B cell (primary cell): ENCODE data around the gene RALA. TPM values are rescaled to one million over a fixed set of nuclear protein-coding genes. Genes with fewer than 3 reads are reported as not detected.

ENCODE experiments used
- ATAC-seq: fragments of 200-7000 bp; cut with Tn5 transposase; one replicate; pipeline ENCODE4 v1.10.0; 2021; ENCODE audit warnings: low read depth, mild to moderate bottlenecking, moderate number of reproducible peaks, moderate library complexity
- CTCF ChIA-PET: fragments of 350-600 bp; sonication (Branson Sonifier 250); formaldehyde crosslinking; loops from one replicate; lab custom pipeline; 2021; ENCODE audit warnings: antibody characterized with exemption, inconsistent platforms; lab: Charles Lee
- POLR2A ChIA-PET: fragments of 350-600 bp; sonication (Branson Sonifier 250); formaldehyde crosslinking; loops from one replicate; lab custom pipeline; 2021; ENCODE audit warnings: antibody characterized with exemption; lab: Charles Lee
- DNase-seq: peaks from one replicate; pipeline ENCODE4 v3.0.0; 2013
- H2AFZ ChIP-seq: 2 replicates; pipeline ENCODE4 v1.6.1; 2012; ENCODE audit warnings: mild to moderate bottlenecking, low read depth, low read length; ENCODE audit not compliant: insufficient read depth, poor library complexity, severe bottlenecking
- H3K27ac ChIP-seq, 2 donors: 1 replicate in 1 of 2; 2 replicates in 1 of 2; pipeline ENCODE4 v1.5.1; 2012 to 2013; ENCODE audit warnings: low read length in 2 of 2, mild to moderate bottlenecking in 2 of 2, moderate library complexity in 1 of 2
- H3K27me3 ChIP-seq, 4 experiments: fragments of 200-600 bp in 1 of 4; sonication (generic) in 1 of 4; replicated peaks in 1 of 4; 1 replicate in 2 of 4; 2 replicates in 2 of 4; pipeline versions ENCODE4 v1.6.1 to v1.7.0; 2013 to 2016; ENCODE audit warnings: low read length in 3 of 4, mild to moderate bottlenecking in 2 of 4, mixed read lengths in 1 of 4, moderate library complexity in 1 of 4; ENCODE audit not compliant: insufficient read depth in 4 of 4, control insufficient read depth in 3 of 4; ENCODE audit errors: control extremely low read depth in 1 of 4
- H3K36me3 ChIP-seq, 2 experiments: replicated peaks in 1 of 2; 1 replicate in 1 of 2; 2 replicates in 1 of 2; pipeline versions ENCODE4 v1.6.1 to v1.7.1; 2013; ENCODE audit warnings: low read length in 1 of 2; ENCODE audit not compliant: insufficient read depth in 2 of 2, control insufficient read depth in 1 of 2; ENCODE audit errors: control extremely low read depth in 1 of 2, extremely low read depth in 1 of 2
- H3K4me1 ChIP-seq, 2 donors: fragments of 200-600 bp in 1 of 2; sonication (generic) in 1 of 2; 1 replicate in 1 of 2; 2 replicates in 1 of 2; pipeline versions ENCODE4 v1.5.1 to v1.6.1; 2013 to 2017; ENCODE audit warnings: low read length in 2 of 2; ENCODE audit not compliant: control insufficient read depth in 2 of 2, insufficient read depth in 2 of 2
- H3K4me2 ChIP-seq: replicated peaks from 2 replicates; pipeline ENCODE3; 2012; ENCODE audit warnings: mild to moderate bottlenecking, low read depth, low read length; ENCODE audit not compliant: poor library complexity, severe bottlenecking
- H3K4me3 ChIP-seq, 5 experiments: fragments of 200-600 bp in 1 of 5; sonication (generic) in 1 of 5; 1 replicate in 3 of 5; 2 replicates in 2 of 5; pipeline versions ENCODE4 v1.5.1 to v1.7.0; 2011 to 2016; ENCODE audit warnings: low read length in 4 of 5, mild to moderate bottlenecking in 4 of 5, low read depth in 2 of 5, control low read depth in 1 of 5, moderate library complexity in 1 of 5; ENCODE audit not compliant: insufficient read depth in 1 of 5; ENCODE audit errors: control extremely low read depth in 1 of 5, extremely low read depth in 1 of 5
- H3K79me2 ChIP-seq: fragments of 200-600 bp; sonication (generic); one replicate; pipeline ENCODE4 v1.6.0; 2016; ENCODE audit warnings: low read length; ENCODE audit not compliant: control insufficient read depth, insufficient read depth
- H3K9ac ChIP-seq: fragments of 200-600 bp; sonication (generic); 2 replicates; pipeline ENCODE4 v1.6.1; 2017; ENCODE audit warnings: mild to moderate bottlenecking, low read length, moderate library complexity
- H3K9me3 ChIP-seq, 3 donors: one replicate each; pipeline versions ENCODE4 v1.6.1 to v1.7.1; 2013; ENCODE audit warnings: low read length in 2 of 3; ENCODE audit not compliant: control insufficient read depth in 2 of 3, insufficient read depth in 1 of 3; ENCODE audit errors: control extremely low read depth in 1 of 3
- H4K20me1 ChIP-seq: 2 replicates; pipeline ENCODE4 v1.6.0; 2012; ENCODE audit warnings: mild to moderate bottlenecking, low read length; ENCODE audit not compliant: insufficient read depth, control insufficient read depth, poor library complexity, severe bottlenecking
- H3K27ac Mint-ChIP-seq: one replicate; pipeline ENCODE4 v1.8.0; 2021; ENCODE audit warnings: mixed read lengths
- H3K27me3 Mint-ChIP-seq: one replicate; pipeline ENCODE4 v1.8.0; 2021; ENCODE audit warnings: mixed read lengths
- H3K4me1 Mint-ChIP-seq: one replicate; pipeline ENCODE4 v1.8.0; 2021; ENCODE audit warnings: mixed read lengths
- H3K4me3 Mint-ChIP-seq: one replicate; pipeline ENCODE4 v1.8.0; 2021; ENCODE audit warnings: mixed read lengths
- H3K9me3 Mint-ChIP-seq: one replicate; pipeline ENCODE4 v1.8.0; 2022; ENCODE audit warnings: mixed read lengths; ENCODE audit not compliant: insufficient read depth
- EZH2 ChIP-seq: IDR thresholded peaks from 2 replicates; pipeline ENCODE4 v1.6.1; 2012; ENCODE audit warnings: borderline replicate concordance, low read depth, mild to moderate bottlenecking, moderate library complexity, low read length; ENCODE audit not compliant: insufficient read depth, poor library complexity, severe bottlenecking
- WGBS: methylation state at CpG from one replicate; pipeline ENCODE4 v1.1.5; 2013; ENCODE audit warnings: missing lambda C conversion rate; ENCODE audit not compliant: insufficient coverage; 5-methylcytosine and 5-hydroxymethylcytosine counted together
- intact Hi-C: fragments of 100-400 bp; cut with micrococcal nuclease; formaldehyde crosslinking; loops from one replicate; pipeline ENCODE4 v1.10.0; 2022
- polyA plus RNA-seq: library from polyadenylated mRNA; depleted of rRNA; stranded (reverse); fragments of >200 nt; gene quantifications from 2 replicates; pipeline ENCODE4 v1.2.3, GENCODE V29; 2012
- total RNA-seq, 2 donors: library from RNA; stranded (reverse); fragments of 120-200 nt in 1 of 2; gene quantifications; 1 replicate in 1 of 2; 2 replicates in 1 of 2; pipeline versions ENCODE4 v1.2.3 to v1.2.4, GENCODE V29; 2013 to 2022
- TF ChIP-seq, protein P1 (sequence below): fragments of 200-600 bp; IDR thresholded peaks from one replicate; pipeline ENCODE4 v1.8.0; 2022; ENCODE audit warnings: antibody characterized with exemption, mild to moderate bottlenecking

Gene RALA
- total and polyA plus RNA-seq, 2 donors (not counting 1 experiment from before 2014, with no cell fraction given) = 9.3 to 29.8 TPM

DNA sequence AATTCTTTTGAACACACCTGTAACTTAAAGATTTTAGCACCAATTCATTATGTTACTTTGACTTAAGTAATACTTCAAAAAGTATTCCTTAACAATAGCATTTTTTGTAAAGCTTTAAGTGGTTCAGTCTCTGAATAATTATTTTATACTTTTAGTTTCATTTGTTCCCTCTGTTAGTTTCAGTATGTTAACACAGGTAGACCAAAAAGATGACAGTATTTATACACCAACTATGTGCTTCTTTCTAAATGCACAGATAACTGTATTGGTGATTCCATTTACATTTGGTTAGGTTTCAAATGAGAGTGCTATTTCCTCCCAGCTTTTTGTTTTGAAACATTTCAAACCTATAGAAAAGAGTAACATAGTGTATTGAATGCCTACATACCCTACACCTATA is 14.0 kb downstream of the RALA start:
- Mint-ChIP-seq H3K9me3 (no peaks in the 10 kb centered on the region), H3K4me1 (peaks cover 51% of the 10 kb centered on the region), H3K27me3 (no peaks in the 10 kb centered on the region), H3K4me3 (no peak overlapping the region), H3K27ac (no peak overlapping the region)
- Histone ChIP-seq H3K9ac (no peak overlapping the region), H2AFZ (no peak overlapping the region), H3K4me2 (no peak overlapping the region), H3K27ac (no peak overlapping the region), H3K79me2 (peaks cover 99% of the 10 kb centered on the region), H3K27me3 (no peaks in the 10 kb centered on the region), H3K4me1 (peaks cover 11 to 13% of the 10 kb centered on the region in 2 donors), H3K36me3 (peaks cover 4 to 7% of the 10 kb centered on the region in 2 experiments), H4K20me1 (peaks cover 88% of the 10 kb centered on the region), H3K4me3 (no peak overlapping the region), H3K9me3 (no peaks in the 10 kb centered on the region)
- DNase-seq (no peak), ATAC-seq (no peak)
- TF ChIP-seq EZH2 = no peak
- TF ChIP-seq, protein P1, sequence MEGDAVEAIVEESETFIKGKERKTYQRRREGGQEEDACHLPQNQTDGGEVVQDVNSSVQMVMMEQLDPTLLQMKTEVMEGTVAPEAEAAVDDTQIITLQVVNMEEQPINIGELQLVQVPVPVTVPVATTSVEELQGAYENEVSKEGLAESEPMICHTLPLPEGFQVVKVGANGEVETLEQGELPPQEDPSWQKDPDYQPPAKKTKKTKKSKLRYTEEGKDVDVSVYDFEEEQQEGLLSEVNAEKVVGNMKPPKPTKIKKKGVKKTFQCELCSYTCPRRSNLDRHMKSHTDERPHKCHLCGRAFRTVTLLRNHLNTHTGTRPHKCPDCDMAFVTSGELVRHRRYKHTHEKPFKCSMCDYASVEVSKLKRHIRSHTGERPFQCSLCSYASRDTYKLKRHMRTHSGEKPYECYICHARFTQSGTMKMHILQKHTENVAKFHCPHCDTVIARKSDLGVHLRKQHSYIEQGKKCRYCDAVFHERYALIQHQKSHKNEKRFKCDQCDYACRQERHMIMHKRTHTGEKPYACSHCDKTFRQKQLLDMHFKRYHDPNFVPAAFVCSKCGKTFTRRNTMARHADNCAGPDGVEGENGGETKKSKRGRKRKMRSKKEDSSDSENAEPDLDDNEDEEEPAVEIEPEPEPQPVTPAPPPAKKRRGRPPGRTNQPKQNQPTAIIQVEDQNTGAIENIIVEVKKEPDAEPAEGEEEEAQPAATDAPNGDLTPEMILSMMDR = no peak
- CTCF ChIA-PET = no interaction called here
- POLR2A ChIA-PET = no interaction called here
- intact Hi-C loops = no loop called here

- Histone ChIP-seq H3K27me3 (no peaks in the 10 kb centered on the region), H3K9ac (no peak overlapping the region), H3K79me2 (peaks cover 99% of the 10 kb centered on the region), H3K4me2 (no peak overlapping the region), H3K4me1 (peaks cover 11 to 13% of the 10 kb centered on the region in 2 donors), H3K9me3 (no peaks in the 10 kb centered on the region), H3K27ac (no peak overlapping the region), H3K4me3 (no peak overlapping the region), H3K36me3 (peaks cover 4 to 7% of the 10 kb centered on the region in 2 experiments), H2AFZ (no peak overlapping the region), H4K20me1 (peaks cover 87% of the 10 kb centered on the region)
- DNase-seq (no peak), ATAC-seq (no peak)
- no peaks in the 10 kb centered on the region for H3K27me3 Mint-ChIP-seq
- ChIA-PET CTCF (no interaction called here), POLR2A (no interaction called here)
- no peaks in the 10 kb centered on the region for H3K9me3 Mint-ChIP-seq
- intact Hi-C loops = no loop called here
- no peak overlapping the region for H3K27ac Mint-ChIP-seq
- peaks cover 53% of the 10 kb centered on the region for H3K4me1 Mint-ChIP-seq
- TF ChIP-seq EZH2 = no peak
- TF ChIP-seq, protein P1 = no peak
- WGBS = no CpG with 5 or more reads among the region's 1 CpG
- H3K4me3 Mint-ChIP-seq = no peak overlapping the region
Measured at GRCh38 chr7:39637963-39638485, 14.7 kb downstream of the RALA start.
